Epithelial cell of proximal tubule (primary cell): ENCODE measurements around the gene OPCML. TPM values are rescaled to one million over a fixed set of nuclear protein-coding genes. Genes with fewer than 3 reads are reported as not detected.

Experiments
- DNase-seq: peaks from one replicate; pipeline ENCODE4 v3.0.0-alpha.2; 2011; ENCODE audit warnings: low read depth
- H3K4me3 ChIP-seq: 2 replicates; pipeline ENCODE4 v1.5.1; 2011; ENCODE audit warnings: low read depth, mild to moderate bottlenecking, low read length
- total RNA-seq: library from RNA; depleted of rRNA; stranded (reverse); fragments of >200 nt; gene quantifications from 2 replicates; pipeline ENCODE4 v1.2.3, GENCODE V29; 2015
- TF ChIP-seq, protein P1 (sequence below): conservative IDR thresholded peaks from 2 replicates; pipeline ENCODE4 v1.5.1; 2012; ENCODE audit warnings: low read depth, mild to moderate bottlenecking, low read length

Gene OPCML
- total RNA-seq, 1 donor from 2014 or later, result not detected

DNA sequence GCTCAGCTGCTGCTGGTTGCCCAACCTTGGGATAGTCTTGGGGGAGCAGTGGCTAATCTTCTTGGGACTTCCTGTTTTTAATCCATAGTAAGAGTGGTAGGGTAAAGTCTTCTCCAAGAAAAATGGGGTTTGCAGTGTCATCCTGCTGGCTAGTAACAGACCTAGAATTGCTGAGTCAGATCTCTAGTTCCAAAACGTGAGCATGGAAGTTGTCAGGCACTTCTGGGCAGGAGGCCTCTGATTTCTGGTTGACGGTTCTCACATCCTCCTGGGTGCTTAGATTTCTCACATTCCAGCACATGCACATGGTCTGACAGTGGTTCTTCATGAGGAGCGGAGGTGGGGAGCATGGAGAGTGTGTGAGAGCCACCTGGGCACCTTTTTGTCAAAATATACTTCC, 410.0 kb downstream of the OPCML start:
- no peak for DNase-seq
- H3K4me3 ChIP-seq, result no peak overlapping the region
- TF ChIP-seq, protein P1, sequence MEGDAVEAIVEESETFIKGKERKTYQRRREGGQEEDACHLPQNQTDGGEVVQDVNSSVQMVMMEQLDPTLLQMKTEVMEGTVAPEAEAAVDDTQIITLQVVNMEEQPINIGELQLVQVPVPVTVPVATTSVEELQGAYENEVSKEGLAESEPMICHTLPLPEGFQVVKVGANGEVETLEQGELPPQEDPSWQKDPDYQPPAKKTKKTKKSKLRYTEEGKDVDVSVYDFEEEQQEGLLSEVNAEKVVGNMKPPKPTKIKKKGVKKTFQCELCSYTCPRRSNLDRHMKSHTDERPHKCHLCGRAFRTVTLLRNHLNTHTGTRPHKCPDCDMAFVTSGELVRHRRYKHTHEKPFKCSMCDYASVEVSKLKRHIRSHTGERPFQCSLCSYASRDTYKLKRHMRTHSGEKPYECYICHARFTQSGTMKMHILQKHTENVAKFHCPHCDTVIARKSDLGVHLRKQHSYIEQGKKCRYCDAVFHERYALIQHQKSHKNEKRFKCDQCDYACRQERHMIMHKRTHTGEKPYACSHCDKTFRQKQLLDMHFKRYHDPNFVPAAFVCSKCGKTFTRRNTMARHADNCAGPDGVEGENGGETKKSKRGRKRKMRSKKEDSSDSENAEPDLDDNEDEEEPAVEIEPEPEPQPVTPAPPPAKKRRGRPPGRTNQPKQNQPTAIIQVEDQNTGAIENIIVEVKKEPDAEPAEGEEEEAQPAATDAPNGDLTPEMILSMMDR, result no peak

DNA sequence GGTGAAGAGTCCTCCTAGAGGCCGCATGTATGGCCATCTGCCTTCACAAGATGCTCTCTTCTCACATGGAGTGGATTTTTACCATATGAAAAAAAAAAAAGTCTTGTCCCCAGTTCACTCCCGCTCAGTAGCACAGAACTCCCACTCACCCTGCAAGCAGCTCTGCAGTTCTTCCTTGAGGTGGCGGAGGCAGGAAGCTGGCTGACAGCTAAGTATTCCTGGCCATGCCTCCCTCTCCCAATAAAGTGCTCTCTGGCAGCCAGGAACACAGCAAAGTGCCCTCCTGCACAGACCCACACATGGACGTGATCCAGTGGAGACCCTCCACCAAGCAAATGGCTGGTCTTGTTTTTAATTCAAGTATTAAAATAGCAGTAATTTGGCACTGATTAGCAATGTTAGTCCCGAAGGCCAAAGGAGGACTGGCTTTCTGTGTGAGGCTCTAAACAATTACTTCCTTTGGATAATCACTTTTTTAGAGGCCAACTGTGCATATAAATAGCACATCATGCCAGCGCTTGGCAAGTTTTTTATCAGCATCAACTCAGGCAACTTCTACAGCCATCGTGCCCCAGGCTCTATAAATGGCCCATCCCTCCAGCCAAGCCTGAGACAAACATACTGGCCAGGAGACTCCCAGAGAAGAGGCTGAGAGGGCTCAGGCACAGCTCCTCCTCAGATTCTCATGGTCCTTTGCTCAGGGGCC, 413.6 kb downstream of the OPCML start:
- no peak overlapping the region for H3K4me3 ChIP-seq
- DNase-seq, result no peak
- TF ChIP-seq, protein P1, result no peak

DNA sequence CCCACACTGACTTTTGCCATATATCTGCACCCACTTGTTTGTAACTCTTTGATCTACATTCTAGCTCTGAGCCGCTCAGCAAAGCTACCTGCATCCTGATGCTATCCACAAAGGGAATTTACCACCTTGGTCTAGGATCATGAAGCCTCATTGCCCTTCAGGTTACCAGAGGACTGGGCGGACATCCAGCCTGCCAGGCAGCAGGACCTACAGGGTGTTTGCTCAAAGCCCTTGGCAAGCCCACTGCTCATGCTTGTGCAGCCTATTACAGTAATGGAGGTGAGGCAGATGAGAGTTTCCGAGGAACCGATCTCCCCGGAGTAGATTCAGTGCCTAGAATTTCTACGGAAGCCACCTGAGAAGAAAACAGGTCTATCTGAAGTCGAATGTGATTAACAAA, 417.2 kb downstream of the OPCML start:
- TF ChIP-seq, protein P1, result no peak
- DNase-seq, result no peak
- no peak overlapping the region for H3K4me3 ChIP-seq

DNA sequence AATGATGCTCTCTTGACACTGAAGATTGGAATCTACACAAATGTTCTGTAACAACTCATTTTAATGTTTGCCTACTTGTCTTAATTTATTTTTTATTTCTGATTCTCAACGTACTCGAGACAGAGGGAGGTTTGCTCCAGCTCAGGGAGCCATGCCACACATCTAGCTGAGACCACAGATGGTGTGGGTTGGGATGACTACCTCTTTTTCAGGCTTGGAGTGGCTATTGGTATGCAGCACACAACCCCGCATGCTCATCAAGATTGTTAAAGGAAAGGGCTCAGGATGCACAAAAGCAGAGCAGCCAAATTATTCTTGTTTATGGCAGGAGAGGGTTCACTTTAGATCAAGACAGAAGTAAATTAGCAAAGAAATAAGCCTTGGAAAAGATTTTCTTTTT, 424.5 kb downstream of the OPCML start:
- H3K4me3 ChIP-seq, result no peak overlapping the region
- TF ChIP-seq, protein P1, result no peak
- no peak for DNase-seq

DNA sequence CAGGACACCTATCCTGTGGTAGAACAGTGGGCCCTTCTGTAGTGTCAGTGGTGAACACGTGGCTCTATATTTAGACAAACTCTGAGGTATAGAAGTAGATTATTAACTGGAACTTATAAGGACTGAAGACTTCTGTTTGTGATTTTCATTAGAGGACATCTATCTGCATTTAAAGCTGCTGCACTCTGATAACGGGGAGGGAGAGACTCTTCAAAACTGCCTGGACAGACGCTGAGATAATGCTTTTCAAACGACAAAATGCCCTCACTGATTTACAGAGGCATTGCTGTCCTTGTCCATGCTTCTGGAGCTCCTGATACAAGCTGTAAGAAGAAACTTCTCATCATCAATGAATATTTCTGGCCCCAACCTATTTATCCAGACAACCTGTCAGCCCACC, 425.2 kb downstream of the OPCML start:
- no peak for DNase-seq
- TF ChIP-seq, protein P1, result no peak

DNA sequence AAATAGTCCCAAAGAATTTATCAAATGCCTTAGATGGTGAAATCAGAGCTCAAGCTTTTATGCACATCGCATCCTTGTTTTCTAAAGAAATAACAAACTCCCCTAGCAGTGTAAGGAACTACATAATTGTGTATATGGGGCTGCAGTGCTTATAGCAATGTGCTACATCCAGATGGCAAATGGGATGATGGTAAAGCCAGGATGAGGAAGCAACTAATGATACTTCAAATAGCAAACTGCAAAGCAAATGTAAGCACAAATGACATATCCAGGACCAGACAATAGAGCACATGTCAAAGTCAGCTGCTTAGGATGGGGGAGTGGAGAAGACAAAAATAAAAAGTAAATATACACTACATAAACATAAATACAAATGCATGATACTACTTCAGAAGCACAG, 425.9 kb downstream of the OPCML start:
- TF ChIP-seq, protein P1, result no peak
- no peak for DNase-seq
- H3K4me3 ChIP-seq, result no peak overlapping the region

More for the DNA sequence above, 425.2 kb downstream of the OPCML start:
- H3K4me3 ChIP-seq, result no peak overlapping the region
